K562 (cell line): ENCODE data around the gene PPP3CB. TPM values are rescaled to one million over a fixed set of nuclear protein-coding genes. Genes with fewer than 3 reads are reported as not detected.
A peak's percentile ranks its signal among the peaks of the same experiment; 100 is the strongest.

Experiments used
- BRD4 ChIP-seq: fragments of 200-600 bp; sonication (generic); IDR thresholded peaks from 2 replicates; pipeline ENCODE4 v1.6.1; 2017; ENCODE audit warnings: inconsistent platforms
- CBFA2T3 ChIP-seq: fragments of 450-650 bp; IDR thresholded peaks from 2 replicates; pipeline ENCODE4 v1.6.1; 2017
- GABPB2 ChIP-seq: fragments of 250-450 bp; sonication (Bioruptor Pico); conservative IDR thresholded peaks from 2 replicates; pipeline ENCODE4 v1.5.1; 2021; ENCODE audit warnings: mild to moderate bottlenecking
- KAT7 ChIP-seq: sonication (generic); formaldehyde crosslinking; IDR thresholded peaks from 2 replicates; pipeline ENCODE4 v1.8.0; 2022; ENCODE audit warnings: missing genetic modification reagents, mild to moderate bottlenecking, borderline replicate concordance
- LEF1 ChIP-seq: fragments of 450-650 bp; IDR thresholded peaks from 2 replicates; pipeline ENCODE4 v1.6.1; 2016; ENCODE audit warnings: mild to moderate bottlenecking
- MAFF ChIP-seq: IDR thresholded peaks from 2 replicates; pipeline ENCODE4 v1.6.1; 2012; ENCODE audit warnings: low read length, improper control_type of control experiment
- MYBL2 ChIP-seq, 2 experiments: fragments of 450-650 bp in 1 of 2; sonication (generic) in 1 of 2; formaldehyde crosslinking in 1 of 2; IDR thresholded peaks; 2 replicates each; pipeline versions ENCODE4 v1.6.1 to v1.8.1; 2017 to 2022; ENCODE audit warnings: borderline replicate concordance in 1 of 2, inconsistent platforms in 1 of 2, low read depth in 1 of 2, mild to moderate bottlenecking in 1 of 2, missing genetic modification reagents in 1 of 2, moderate library complexity in 1 of 2
- ZBED1 ChIP-seq: IDR thresholded peaks from 2 replicates; pipeline ENCODE4 v1.6.1; 2014
- ZNF24 ChIP-seq: fragments of 450-650 bp; IDR thresholded peaks from 2 replicates; pipeline ENCODE4 v1.6.1; 2016
- polyA plus RNA-seq, 8 experiments: library from polyadenylated mRNA; depleted of rRNA in 4 of 8; stranded (reverse) in 5 of 8; unstranded in 3 of 8; fragments of >200 nt; fragmentation: Nextera tagmentation in 2 of 8; fragmentation: Illumina TruSeq in 1 of 8; extraction: Ambion mirVana in 2 of 8; extraction: Trizol in 1 of 8; gene quantifications; 2 replicates each; pipeline versions ENCODE4 v1.2.1 to v1.2.3, GENCODE V29; 2011 to 2014; ENCODE audit warnings: inconsistent platforms in 1 of 8, missing spikeins in 1 of 8
- total RNA-seq, 7 experiments: library from RNA; depleted of rRNA in 6 of 7; stranded (reverse); fragments of >200 nt in 6 of 7; fragmentation: Illumina TruSeq in 2 of 7; extraction: Trizol in 2 of 7; gene quantifications; 2 replicates each; pipeline versions ENCODE4 v1.2.1 to v1.2.3, GENCODE V29; 2011 to 2021; ENCODE audit warnings: low replicate concordance in 1 of 7
- TF ChIP-seq, protein P1 (sequence below), 2 experiments: fragments of 450-650 bp in 1 of 2; sonication (generic) in 1 of 2; formaldehyde crosslinking; conservative IDR thresholded peaks; 2 replicates each; pipeline versions ENCODE4 v1.4.0 to v1.8.1; 2020 to 2022; ENCODE audit warnings: mild to moderate bottlenecking in 1 of 2, missing genetic modification reagents in 1 of 2
- TF ChIP-seq, protein P2 (sequence below), 2 experiments: fragments of 450-650 bp; formaldehyde crosslinking in 1 of 2; IDR thresholded peaks; 2 replicates each; pipeline versions ENCODE4 v1.4.0 to v1.6.1; 2014 to 2020; ENCODE audit warnings: mild to moderate bottlenecking in 2 of 2, borderline replicate concordance in 1 of 2, low read depth in 1 of 2
- TF ChIP-seq, protein P3 (sequence below): sonication (generic); formaldehyde crosslinking; IDR thresholded peaks from 2 replicates; pipeline ENCODE4 v1.8.0; 2022; ENCODE audit warnings: missing genetic modification reagents, mild to moderate bottlenecking, borderline replicate concordance
- TF ChIP-seq, protein P4 (sequence below), 2 experiments: fragments of 450-650 bp; IDR thresholded peaks; 2 replicates each; pipeline ENCODE4 v1.6.1; 2016

Gene PPP3CB
- total and polyA plus RNA-seq, 9 of the 15 experiments (the other 6 are each of a cell fraction or from before 2014, with no cell fraction given): 9.6 to 27.6 (median 17.8) TPM

DNA sequence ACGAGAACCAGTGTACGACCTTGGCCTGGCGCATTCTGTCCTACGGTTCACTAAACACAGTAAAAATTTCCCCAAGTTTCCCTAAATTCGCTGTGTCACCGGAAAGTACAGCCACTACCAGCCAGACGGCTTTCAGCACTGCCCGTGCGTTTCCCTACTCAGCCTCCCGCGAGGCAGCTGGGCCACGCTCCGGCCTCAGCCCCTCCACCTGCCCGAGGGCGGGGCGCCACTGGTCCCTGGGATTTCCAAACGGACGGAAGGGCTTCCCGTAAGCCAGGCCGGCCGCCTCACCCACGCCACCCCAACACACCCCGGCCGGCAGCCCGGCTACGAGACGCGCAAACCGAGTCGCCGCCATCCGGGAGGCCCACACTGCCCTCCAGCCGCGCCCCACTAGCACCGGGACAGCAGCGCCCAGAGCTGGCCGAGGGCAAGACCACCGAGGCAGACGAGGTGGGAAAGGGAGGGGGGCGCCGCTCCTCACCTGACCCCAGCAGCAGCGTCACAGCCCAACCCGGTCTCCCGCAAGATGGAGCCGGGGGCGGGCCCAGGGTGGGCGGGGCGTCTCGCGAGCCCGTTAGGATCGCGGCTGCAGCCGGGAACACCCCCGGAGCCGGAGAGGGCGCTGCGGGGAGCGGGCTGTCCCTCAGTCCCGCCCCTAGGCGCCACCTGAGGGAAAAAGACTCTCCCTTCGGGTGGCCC is 82.1 kb downstream of the PPP3CB start, which contains the start of gene ANXA7 (continued):
- TF ChIP-seq, protein P1, sequence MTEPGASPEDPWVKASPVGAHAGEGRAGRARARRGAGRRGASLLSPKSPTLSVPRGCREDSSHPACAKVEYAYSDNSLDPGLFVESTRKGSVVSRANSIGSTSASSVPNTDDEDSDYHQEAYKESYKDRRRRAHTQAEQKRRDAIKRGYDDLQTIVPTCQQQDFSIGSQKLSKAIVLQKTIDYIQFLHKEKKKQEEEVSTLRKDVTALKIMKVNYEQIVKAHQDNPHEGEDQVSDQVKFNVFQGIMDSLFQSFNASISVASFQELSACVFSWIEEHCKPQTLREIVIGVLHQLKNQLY (CRISPR knock-in tag; conservative IDR thresholded peaks at IDR 0.05): no peak; a peak in 1 of 4 replicates
- TF ChIP-seq GABPB2 (CRISPR knock-in tag) (no peak), ZBED1 (peak; percentile 49; the same call in 1 of the 2 replicates), BRD4 (peak; percentile 93; the same call in 1 of the 2 replicates), MYBL2 (IDR thresholded peaks at IDR 0.05; ENCODE audit: low read depth) (no peak), MYBL2 (CRISPR knock-in tag; IDR thresholded peaks at IDR 0.05; ENCODE audit: borderline replicate concordance) (no peak), LEF1 (no peak; the same call in 1 of the 2 replicates), ZNF24 (no peak), MAFF (peak; percentile 69), CBFA2T3 (0 out of 2 replicates have a peak, but pooled peaks have one; percentile 4), KAT7 (CRISPR knock-in tag) (peak; percentile 95; the same call in 1 of the 2 replicates)
- TF ChIP-seq, protein P2, sequence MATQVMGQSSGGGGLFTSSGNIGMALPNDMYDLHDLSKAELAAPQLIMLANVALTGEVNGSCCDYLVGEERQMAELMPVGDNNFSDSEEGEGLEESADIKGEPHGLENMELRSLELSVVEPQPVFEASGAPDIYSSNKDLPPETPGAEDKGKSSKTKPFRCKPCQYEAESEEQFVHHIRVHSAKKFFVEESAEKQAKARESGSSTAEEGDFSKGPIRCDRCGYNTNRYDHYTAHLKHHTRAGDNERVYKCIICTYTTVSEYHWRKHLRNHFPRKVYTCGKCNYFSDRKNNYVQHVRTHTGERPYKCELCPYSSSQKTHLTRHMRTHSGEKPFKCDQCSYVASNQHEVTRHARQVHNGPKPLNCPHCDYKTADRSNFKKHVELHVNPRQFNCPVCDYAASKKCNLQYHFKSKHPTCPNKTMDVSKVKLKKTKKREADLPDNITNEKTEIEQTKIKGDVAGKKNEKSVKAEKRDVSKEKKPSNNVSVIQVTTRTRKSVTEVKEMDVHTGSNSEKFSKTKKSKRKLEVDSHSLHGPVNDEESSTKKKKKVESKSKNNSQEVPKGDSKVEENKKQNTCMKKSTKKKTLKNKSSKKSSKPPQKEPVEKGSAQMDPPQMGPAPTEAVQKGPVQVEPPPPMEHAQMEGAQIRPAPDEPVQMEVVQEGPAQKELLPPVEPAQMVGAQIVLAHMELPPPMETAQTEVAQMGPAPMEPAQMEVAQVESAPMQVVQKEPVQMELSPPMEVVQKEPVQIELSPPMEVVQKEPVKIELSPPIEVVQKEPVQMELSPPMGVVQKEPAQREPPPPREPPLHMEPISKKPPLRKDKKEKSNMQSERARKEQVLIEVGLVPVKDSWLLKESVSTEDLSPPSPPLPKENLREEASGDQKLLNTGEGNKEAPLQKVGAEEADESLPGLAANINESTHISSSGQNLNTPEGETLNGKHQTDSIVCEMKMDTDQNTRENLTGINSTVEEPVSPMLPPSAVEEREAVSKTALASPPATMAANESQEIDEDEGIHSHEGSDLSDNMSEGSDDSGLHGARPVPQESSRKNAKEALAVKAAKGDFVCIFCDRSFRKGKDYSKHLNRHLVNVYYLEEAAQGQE (IDR thresholded peaks at IDR 0.05; ENCODE audit: borderline replicate concordance): no peak
- TF ChIP-seq, protein P2 (CRISPR knock-in tag; IDR thresholded peaks at IDR 0.05; ENCODE audit: low read depth): 0 out of 2 replicates have a peak, but pooled peaks have one; percentile 19
- TF ChIP-seq, protein P3, sequence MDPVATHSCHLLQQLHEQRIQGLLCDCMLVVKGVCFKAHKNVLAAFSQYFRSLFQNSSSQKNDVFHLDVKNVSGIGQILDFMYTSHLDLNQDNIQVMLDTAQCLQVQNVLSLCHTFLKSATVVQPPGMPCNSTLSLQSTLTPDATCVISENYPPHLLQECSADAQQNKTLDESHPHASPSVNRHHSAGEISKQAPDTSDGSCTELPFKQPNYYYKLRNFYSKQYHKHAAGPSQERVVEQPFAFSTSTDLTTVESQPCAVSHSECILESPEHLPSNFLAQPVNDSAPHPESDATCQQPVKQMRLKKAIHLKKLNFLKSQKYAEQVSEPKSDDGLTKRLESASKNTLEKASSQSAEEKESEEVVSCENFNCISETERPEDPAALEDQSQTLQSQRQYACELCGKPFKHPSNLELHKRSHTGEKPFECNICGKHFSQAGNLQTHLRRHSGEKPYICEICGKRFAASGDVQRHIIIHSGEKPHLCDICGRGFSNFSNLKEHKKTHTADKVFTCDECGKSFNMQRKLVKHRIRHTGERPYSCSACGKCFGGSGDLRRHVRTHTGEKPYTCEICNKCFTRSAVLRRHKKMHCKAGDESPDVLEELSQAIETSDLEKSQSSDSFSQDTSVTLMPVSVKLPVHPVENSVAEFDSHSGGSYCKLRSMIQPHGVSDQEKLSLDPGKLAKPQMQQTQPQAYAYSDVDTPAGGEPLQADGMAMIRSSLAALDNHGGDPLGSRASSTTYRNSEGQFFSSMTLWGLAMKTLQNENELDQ: peak; percentile 87; the same call in 1 of the 2 replicates
- TF ChIP-seq, protein P4, sequence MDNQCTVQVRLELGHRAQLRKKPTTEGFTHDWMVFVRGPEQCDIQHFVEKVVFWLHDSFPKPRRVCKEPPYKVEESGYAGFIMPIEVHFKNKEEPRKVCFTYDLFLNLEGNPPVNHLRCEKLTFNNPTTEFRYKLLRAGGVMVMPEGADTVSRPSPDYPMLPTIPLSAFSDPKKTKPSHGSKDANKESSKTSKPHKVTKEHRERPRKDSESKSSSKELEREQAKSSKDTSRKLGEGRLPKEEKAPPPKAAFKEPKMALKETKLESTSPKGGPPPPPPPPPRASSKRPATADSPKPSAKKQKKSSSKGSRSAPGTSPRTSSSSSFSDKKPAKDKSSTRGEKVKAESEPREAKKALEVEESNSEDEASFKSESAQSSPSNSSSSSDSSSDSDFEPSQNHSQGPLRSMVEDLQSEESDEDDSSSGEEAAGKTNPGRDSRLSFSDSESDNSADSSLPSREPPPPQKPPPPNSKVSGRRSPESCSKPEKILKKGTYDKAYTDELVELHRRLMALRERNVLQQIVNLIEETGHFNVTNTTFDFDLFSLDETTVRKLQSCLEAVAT (IDR thresholded peaks at IDR 0.05): peak; percentile 47 to 62; a peak in 3 of 4 replicates
